SU-DHL-6 (cell line): ENCODE results near the gene ADCY2.

Source experiments
- H2AFZ ChIP-seq: fragments of 200-600 bp; sonication (generic); 2 replicates; pipeline ENCODE4 v1.6.1; 2014; ENCODE audit warnings: low read depth, mild to moderate bottlenecking, moderate library complexity, mixed read lengths, antibody characterized with exemption, low read length; ENCODE audit not compliant: severe bottlenecking
- H3F3A ChIP-seq: fragments of 200-600 bp; shearing (Covaris generic); 2 replicates; pipeline ENCODE4 v1.6.0; 2016; ENCODE audit warnings: antibody characterized with exemption, mild to moderate bottlenecking; ENCODE audit not compliant: insufficient read depth
- H3K27ac ChIP-seq: fragments of 200-600 bp; sonication (generic); 2 replicates; pipeline ENCODE4 v1.5.1; 2016; ENCODE audit warnings: low read depth, mild to moderate bottlenecking, low read length, moderate library complexity, mixed read lengths
- H3K27me3 ChIP-seq: fragments of 200-600 bp; sonication (generic), shearing (Covaris generic); 2 replicates; pipeline ENCODE4 v1.6.0; 2014; ENCODE audit warnings: mild to moderate bottlenecking, low read length
- H3K36me3 ChIP-seq: fragments of 200-600 bp; sonication (generic); 2 replicates; pipeline ENCODE4 v1.6.1; 2014; ENCODE audit warnings: mild to moderate bottlenecking, low read length, mixed read lengths
- H3K4me2 ChIP-seq: fragments of 300-600, 200-600 bp; shearing (Covaris generic), sonication (generic); 2 replicates; pipeline ENCODE4 v1.6.0; 2014; ENCODE audit warnings: low read length, low read depth, mild to moderate bottlenecking; ENCODE audit not compliant: poor library complexity, severe bottlenecking
- H3K4me3 ChIP-seq: fragments of 200-600 bp; sonication (generic); 2 replicates; pipeline ENCODE4 v1.5.1; 2014; ENCODE audit warnings: antibody characterized with exemption, low read length, mild to moderate bottlenecking, mixed read lengths; ENCODE audit not compliant: insufficient read depth, poor library complexity, severe bottlenecking
- H3K79me2 ChIP-seq: fragments of 200-600 bp; sonication (generic); 2 replicates; pipeline ENCODE4 v1.6.1; 2014; ENCODE audit warnings: mild to moderate bottlenecking, low read length, moderate library complexity; ENCODE audit not compliant: insufficient read depth
- H3K9ac ChIP-seq: fragments of 200-600 bp; sonication (generic); 2 replicates; pipeline ENCODE4 v1.7.0; 2014; ENCODE audit warnings: mild to moderate bottlenecking, low read length
- H3K9me2 ChIP-seq: fragments of 200-600 bp; sonication (generic); replicated peaks from 2 replicates; pipeline ENCODE4 v1.6.1; 2014; ENCODE audit warnings: low read length; ENCODE audit not compliant: insufficient read depth
- H3K9me3 ChIP-seq: fragments of 200-600 bp; sonication (generic); 2 replicates; pipeline ENCODE4 v1.6.1; 2014; ENCODE audit warnings: low read length, mixed read lengths; ENCODE audit not compliant: insufficient read depth
- H4K20me1 ChIP-seq: fragments of 200-600 bp; sonication (generic); 2 replicates; pipeline ENCODE4 v1.6.1; 2014; ENCODE audit warnings: low read depth, mild to moderate bottlenecking, antibody characterized with exemption, low read length, moderate library complexity, mixed read lengths
- EZH2phosphoT487 ChIP-seq: fragments of 200-600 bp; sonication (generic), shearing (Covaris generic); conservative IDR thresholded peaks from 2 replicates; pipeline ENCODE4 v1.6.1; 2018; ENCODE audit warnings: mild to moderate bottlenecking, antibody characterized with exemption, low read length, moderate library complexity, mixed read lengths
- TF ChIP-seq, protein P1 (sequence below): fragments of 200-600 bp; sonication (generic); IDR thresholded peaks from one replicate; pipeline ENCODE4 v1.5.1; 2017; ENCODE audit warnings: antibody characterized with exemption, mild to moderate bottlenecking, low read length, moderate library complexity; ENCODE audit not compliant: insufficient read depth, poor library complexity, severe bottlenecking

ADCY2 gene

DNA sequence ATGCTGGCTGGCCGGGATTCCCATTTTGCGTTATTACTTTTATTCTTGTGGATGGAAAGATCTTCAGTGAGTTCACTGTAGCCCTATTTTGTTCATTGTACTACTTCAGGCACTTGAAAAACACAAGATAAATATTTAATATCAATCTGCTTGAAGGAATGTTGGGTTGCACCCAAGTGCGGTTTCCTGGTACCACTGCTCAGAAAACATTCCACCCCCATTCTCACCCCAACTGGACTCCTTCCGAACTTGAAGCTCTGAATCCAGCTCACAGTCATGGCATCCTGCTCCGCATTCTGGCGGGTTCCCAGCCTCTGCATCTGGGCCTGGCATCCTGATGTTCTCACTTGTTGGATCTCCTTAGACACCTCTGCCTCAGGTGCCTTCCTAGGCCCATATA is 351.8 kb downstream of the ADCY2 start:
- Histone ChIP-seq H3F3A (no peaks in the 10 kb centered on the region), H3K9me2 (no peaks in the 10 kb centered on the region), H3K9me3 (no peaks in the 10 kb centered on the region), H3K36me3 (no peaks in the 10 kb centered on the region), H3K4me3 (no peak overlapping the region), H3K27me3 (no peaks in the 10 kb centered on the region), H3K27ac (no peak overlapping the region), H3K9ac (no peak overlapping the region), H3K79me2 (no peaks in the 10 kb centered on the region), H4K20me1 (no peaks in the 10 kb centered on the region), H3K4me2 (no peak overlapping the region), H2AFZ (no peak overlapping the region)
- TF ChIP-seq EZH2phosphoT487: no peak
- TF ChIP-seq, protein P1, sequence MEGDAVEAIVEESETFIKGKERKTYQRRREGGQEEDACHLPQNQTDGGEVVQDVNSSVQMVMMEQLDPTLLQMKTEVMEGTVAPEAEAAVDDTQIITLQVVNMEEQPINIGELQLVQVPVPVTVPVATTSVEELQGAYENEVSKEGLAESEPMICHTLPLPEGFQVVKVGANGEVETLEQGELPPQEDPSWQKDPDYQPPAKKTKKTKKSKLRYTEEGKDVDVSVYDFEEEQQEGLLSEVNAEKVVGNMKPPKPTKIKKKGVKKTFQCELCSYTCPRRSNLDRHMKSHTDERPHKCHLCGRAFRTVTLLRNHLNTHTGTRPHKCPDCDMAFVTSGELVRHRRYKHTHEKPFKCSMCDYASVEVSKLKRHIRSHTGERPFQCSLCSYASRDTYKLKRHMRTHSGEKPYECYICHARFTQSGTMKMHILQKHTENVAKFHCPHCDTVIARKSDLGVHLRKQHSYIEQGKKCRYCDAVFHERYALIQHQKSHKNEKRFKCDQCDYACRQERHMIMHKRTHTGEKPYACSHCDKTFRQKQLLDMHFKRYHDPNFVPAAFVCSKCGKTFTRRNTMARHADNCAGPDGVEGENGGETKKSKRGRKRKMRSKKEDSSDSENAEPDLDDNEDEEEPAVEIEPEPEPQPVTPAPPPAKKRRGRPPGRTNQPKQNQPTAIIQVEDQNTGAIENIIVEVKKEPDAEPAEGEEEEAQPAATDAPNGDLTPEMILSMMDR: no peak

- H3F3A ChIP-seq: no peaks in the 10 kb centered on the region
- H3K9me3 ChIP-seq: no peaks in the 10 kb centered on the region
- H4K20me1 ChIP-seq: no peaks in the 10 kb centered on the region
- H2AFZ ChIP-seq: no peak overlapping the region
- H3K9ac ChIP-seq: no peak overlapping the region
- H3K79me2 ChIP-seq: no peaks in the 10 kb centered on the region
- no peak overlapping the region for H3K4me3 ChIP-seq
- H3K36me3 ChIP-seq: no peaks in the 10 kb centered on the region
- no peak overlapping the region for H3K4me2 ChIP-seq
- no peak for TF ChIP-seq EZH2phosphoT487
- TF ChIP-seq, protein P1: no peak
- no peaks in the 10 kb centered on the region for H3K27me3 ChIP-seq
- H3K27ac ChIP-seq: no peak overlapping the region
- H3K9me2 ChIP-seq: no peaks in the 10 kb centered on the region
Observed at GRCh38 chr5:7749626-7750025, 353.7 kb downstream of the ADCY2 start.

DNA sequence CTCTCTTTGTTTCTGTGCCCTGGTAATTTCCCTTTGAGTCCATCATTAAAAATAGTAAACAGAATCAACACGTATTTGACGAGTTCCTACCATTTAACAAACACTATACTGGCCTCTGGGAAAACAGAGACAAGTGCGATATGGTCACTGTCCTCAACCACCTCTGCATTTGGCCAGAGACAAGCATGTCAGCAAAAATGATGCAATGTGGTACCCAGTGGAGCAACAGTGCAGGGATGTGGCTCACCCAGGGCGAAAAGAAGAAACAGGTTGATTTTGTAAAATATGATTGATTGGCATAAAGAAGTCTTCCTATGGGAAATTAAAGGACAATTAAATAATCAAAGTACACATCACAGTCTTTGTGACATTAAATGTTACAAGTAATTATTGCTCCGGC is 355.9 kb downstream of the ADCY2 start:
- Histone ChIP-seq H3K9me2 (no peaks in the 10 kb centered on the region), H3K79me2 (no peaks in the 10 kb centered on the region), H3K27me3 (no peaks in the 10 kb centered on the region), H3K4me2 (no peak overlapping the region), H3K9me3 (no peaks in the 10 kb centered on the region), H3K9ac (no peak overlapping the region), H3F3A (no peaks in the 10 kb centered on the region), H3K4me3 (no peak overlapping the region), H3K36me3 (no peaks in the 10 kb centered on the region), H2AFZ (no peak overlapping the region), H4K20me1 (no peaks in the 10 kb centered on the region), H3K27ac (no peak overlapping the region)
- no peak for TF ChIP-seq EZH2phosphoT487
- TF ChIP-seq, protein P1: no peak
